ENCODE results near the gene TP63.

The TP63 gene

DNA sequence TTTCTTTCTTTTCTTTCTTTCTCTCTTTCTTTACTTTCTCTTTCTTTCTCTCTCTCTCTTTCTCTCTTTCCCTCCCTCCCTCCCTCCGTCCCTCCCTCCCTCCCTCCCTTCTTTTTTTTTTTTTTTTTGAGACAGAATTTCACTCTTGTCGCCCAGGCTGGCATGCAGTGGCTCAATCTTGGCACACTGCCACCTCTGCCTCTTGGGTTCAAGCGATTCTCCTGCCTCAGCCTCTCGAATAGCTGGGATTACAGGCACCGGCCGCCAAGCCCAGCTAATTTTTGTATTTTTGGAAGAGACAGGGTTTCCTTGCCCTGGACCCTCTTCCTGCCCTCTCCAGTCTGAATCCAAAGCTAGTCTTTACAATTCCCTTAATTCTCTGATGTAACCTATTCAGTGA, 102.9 kb downstream of the TP63 start:
- in situ Hi-C loops (cut with HindIII; ENCODE audit: low sequenced_read_pairs): no loop called here
- no peak overlapping the region for H3K4me3 ChIP-seq (ENCODE audit: low read depth, low read length)
- DNase-seq (ENCODE audit: low read depth, low spot score): no peak
- TF ChIP-seq, protein P1, sequence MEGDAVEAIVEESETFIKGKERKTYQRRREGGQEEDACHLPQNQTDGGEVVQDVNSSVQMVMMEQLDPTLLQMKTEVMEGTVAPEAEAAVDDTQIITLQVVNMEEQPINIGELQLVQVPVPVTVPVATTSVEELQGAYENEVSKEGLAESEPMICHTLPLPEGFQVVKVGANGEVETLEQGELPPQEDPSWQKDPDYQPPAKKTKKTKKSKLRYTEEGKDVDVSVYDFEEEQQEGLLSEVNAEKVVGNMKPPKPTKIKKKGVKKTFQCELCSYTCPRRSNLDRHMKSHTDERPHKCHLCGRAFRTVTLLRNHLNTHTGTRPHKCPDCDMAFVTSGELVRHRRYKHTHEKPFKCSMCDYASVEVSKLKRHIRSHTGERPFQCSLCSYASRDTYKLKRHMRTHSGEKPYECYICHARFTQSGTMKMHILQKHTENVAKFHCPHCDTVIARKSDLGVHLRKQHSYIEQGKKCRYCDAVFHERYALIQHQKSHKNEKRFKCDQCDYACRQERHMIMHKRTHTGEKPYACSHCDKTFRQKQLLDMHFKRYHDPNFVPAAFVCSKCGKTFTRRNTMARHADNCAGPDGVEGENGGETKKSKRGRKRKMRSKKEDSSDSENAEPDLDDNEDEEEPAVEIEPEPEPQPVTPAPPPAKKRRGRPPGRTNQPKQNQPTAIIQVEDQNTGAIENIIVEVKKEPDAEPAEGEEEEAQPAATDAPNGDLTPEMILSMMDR (IDR thresholded peaks at IDR 0.05; ENCODE audit: low read depth, low read length): no peak

DNA sequence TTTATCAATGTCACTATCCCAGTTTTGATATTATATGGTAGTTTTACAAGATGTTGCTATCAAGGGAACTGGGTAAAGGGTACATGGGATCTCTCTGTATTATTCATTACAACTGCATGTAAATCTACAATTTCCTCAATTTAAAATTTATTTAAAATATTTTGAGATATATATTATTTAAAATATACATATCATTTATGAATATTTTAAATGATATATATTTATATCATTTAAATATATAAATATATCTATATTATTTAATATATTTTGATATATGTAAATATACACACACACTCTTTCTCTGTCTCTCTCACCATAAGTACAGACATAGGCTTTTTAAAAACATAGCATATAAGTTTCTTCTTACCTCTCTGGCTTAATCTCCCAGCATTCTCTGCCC, 104.7 kb downstream of the TP63 start:
- no peak overlapping the region for H3K4me3 ChIP-seq (ENCODE audit: low read depth, low read length)
- in situ Hi-C loops (cut with HindIII; ENCODE audit: low sequenced_read_pairs): no loop called here
- TF ChIP-seq, protein P1 (IDR thresholded peaks at IDR 0.05; ENCODE audit: low read depth, low read length): no peak
- no peak for DNase-seq (ENCODE audit: low read depth, low spot score)

DNA sequence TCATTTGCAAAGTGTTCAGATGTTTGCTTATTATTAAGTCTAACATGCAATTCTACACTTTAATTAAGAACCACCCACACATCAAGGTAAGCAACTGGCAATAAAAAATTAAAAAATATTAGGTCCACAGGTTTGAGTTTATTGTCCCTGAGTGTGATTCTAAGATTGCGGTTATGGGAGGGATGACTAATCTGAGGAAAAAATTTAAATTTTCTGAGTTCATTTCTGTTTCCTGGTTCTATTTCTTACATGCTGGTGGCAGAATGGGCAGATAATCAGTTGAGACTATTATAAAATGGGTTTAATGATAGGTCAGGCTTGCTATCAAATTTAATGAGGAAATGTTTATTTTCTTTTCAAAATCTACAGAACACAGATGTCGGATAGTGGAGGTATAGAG, 105.9 kb downstream of the TP63 start:
- in situ Hi-C loops (cut with HindIII; ENCODE audit: low sequenced_read_pairs): no loop called here
- TF ChIP-seq, protein P1 (IDR thresholded peaks at IDR 0.05; ENCODE audit: low read depth, low read length): no peak
- no peak overlapping the region for H3K4me3 ChIP-seq (ENCODE audit: low read depth, low read length)
- no peak for DNase-seq (ENCODE audit: low read depth, low spot score)

DNA sequence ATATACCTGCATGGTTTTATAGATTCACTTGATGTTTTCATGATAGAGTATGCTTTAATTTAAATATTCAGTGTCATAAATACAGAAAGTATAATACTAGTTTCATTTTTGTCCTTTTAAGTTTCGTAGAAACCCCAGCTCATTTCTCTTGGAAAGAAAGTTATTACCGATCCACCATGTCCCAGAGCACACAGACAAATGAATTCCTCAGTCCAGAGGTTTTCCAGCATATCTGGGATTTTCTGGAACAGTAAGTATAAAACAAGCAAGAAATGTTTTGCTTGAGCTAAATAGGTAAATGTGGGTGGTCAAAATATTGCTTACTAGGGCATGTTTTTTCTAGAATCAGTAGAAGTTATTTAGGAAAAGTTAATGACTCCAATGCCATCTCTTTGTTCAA, 106.4 kb downstream of the TP63 start:
- TF ChIP-seq, protein P1 (IDR thresholded peaks at IDR 0.05; ENCODE audit: low read depth, low read length): no peak
- DNase-seq (ENCODE audit: low read depth, low spot score): no peak
- in situ Hi-C loops (cut with HindIII; ENCODE audit: low sequenced_read_pairs): no loop called here
- H3K4me3 ChIP-seq (ENCODE audit: low read depth, low read length): no peak overlapping the region

DNA sequence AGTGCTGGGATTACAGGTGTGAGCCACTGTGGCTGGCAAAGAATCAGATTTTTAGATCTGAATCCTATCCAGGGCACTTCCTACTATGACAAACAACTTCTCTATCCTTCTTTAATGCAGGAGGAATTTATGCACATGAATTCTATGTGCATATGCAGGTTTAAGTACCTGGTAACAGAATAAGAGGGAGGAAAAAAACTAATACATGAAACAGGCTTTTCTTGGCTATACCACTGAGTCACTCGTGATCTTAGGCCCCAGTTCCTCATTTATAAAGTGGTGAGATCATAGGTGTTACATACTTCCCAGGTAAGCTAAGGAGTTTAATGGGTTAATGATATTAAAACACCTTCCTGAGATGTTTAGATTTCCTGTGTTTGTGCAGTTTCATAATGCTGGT, 108.2 kb downstream of the TP63 start:
- H3K4me3 ChIP-seq (ENCODE audit: low read depth, low read length): no peak overlapping the region
- TF ChIP-seq, protein P1 (IDR thresholded peaks at IDR 0.05; ENCODE audit: low read depth, low read length): no peak
- DNase-seq (ENCODE audit: low read depth, low spot score): no peak
- in situ Hi-C loops (cut with HindIII; ENCODE audit: low sequenced_read_pairs): no loop called here

DNA sequence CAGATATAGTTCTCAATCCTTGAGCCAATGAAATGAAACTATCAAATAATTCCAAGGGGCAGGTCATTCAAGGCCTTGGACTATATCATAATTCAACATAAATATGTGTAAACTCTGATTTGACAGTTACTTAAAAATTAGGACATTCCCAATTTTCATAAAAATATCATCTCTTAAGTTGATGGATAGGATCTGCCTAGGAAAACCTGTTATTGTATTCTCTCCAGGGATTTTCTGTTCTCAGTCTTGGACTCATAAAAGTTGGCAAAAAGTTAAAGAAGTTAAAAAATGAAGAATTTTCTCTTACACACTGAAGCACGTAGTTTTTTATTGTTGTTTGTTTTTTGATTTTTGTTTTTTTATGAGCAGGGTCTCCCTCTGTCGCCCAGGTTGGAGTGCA, 109.0 kb downstream of the TP63 start:
- DNase-seq (ENCODE audit: low read depth, low spot score): no peak
- in situ Hi-C loops (cut with HindIII; ENCODE audit: low sequenced_read_pairs): no loop called here
- H3K4me3 ChIP-seq (ENCODE audit: low read depth, low read length): no peak overlapping the region
- TF ChIP-seq, protein P1 (IDR thresholded peaks at IDR 0.05; ENCODE audit: low read depth, low read length): no peak

DNA sequence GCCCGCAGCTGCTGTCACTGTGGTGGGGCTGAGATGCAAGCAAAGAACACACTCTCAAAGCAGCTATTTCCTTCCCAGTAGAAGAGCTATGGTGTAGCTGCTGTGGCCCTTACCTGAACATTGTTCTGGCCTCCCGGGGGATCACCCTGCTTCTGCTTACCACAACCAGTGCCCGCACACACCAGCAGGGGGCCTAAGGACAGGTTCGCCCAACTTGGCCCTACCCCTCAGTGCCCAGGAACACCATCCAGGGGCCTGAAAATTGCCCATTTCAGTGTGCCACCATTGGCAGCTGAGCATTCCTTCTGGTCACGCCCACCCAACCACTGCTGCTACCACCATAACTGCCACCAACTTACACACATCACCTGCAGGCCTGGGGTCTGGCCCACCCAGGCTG, 113.0 kb downstream of the TP63 start:
- no peak for DNase-seq (ENCODE audit: low read depth, low spot score)
- TF ChIP-seq, protein P1 (IDR thresholded peaks at IDR 0.05; ENCODE audit: low read depth, low read length): peak; percentile 1
- H3K4me3 ChIP-seq (ENCODE audit: low read depth, low read length): no peak overlapping the region
- in situ Hi-C loops (cut with HindIII; ENCODE audit: low sequenced_read_pairs): no loop called here
